Aorta (tissue), 5 donors: Measurements from ENCODE around the gene GNAL. TPM values are rescaled to one million over a fixed set of nuclear protein-coding genes. Genes with fewer than 3 reads are reported as not detected.

Experiments used
- ATAC-seq: fragments of 200-7000 bp; cut with Tn5 transposase; one replicate; pipeline ENCODE4 v1.9.1; 2022; ENCODE audit warnings: moderate library complexity; ENCODE audit not compliant: low FRiP score
- DNase-seq, 2 donors: peaks; one replicate each; pipeline ENCODE4 v3.0.0-alpha.2; 2020
- H3K27ac ChIP-seq, 2 donors: one replicate each; pipeline ENCODE4 v1.5.1; 2013; ENCODE audit warnings: low read length in 2 of 2, mild to moderate bottlenecking in 2 of 2, moderate library complexity in 2 of 2, control low read depth in 1 of 2, inconsistent platforms in 1 of 2, low read depth in 1 of 2
- H3K27me3 ChIP-seq, 2 donors: one replicate each; pipeline ENCODE4 v1.6.1; 2013; ENCODE audit warnings: control low read depth in 1 of 2, low read length in 1 of 2, mild to moderate bottlenecking in 1 of 2, moderate library complexity in 1 of 2; ENCODE audit not compliant: insufficient read depth in 2 of 2, control insufficient read depth in 1 of 2
- H3K36me3 ChIP-seq, 2 donors: one replicate each; pipeline ENCODE4 v1.6.1; 2013; ENCODE audit warnings: control low read depth in 1 of 2, low read length in 1 of 2, mild to moderate bottlenecking in 1 of 2; ENCODE audit not compliant: insufficient read depth in 2 of 2, control insufficient read depth in 1 of 2
- H3K4me1 ChIP-seq, 2 donors: one replicate each; pipeline ENCODE4 v1.6.1; 2013; ENCODE audit warnings: low read length in 2 of 2, control low read depth in 1 of 2, mild to moderate bottlenecking in 1 of 2, moderate library complexity in 1 of 2; ENCODE audit not compliant: insufficient read depth in 2 of 2, control insufficient read depth in 1 of 2
- H3K4me3 ChIP-seq, 2 donors: one replicate each; pipeline ENCODE4 v1.5.1; 2013; ENCODE audit warnings: low read length in 2 of 2, control low read depth in 1 of 2, mild to moderate bottlenecking in 1 of 2
- H3K9me3 ChIP-seq: one replicate; pipeline ENCODE4 v1.6.1; 2013; ENCODE audit warnings: mild to moderate bottlenecking, low read length; ENCODE audit not compliant: control insufficient read depth
- WGBS, 2 donors: extraction: QIAGEN DNeasy Blood & Tissue Kit; methylation state at CpG; one replicate each; pipeline ENCODE4 v1.1.7; 2013; 5-methylcytosine and 5-hydroxymethylcytosine counted together
- intact Hi-C, 2 donors: fragments of 100-400 bp; cut with DNase I; formaldehyde crosslinking; loops; one replicate each; pipeline versions ENCODE4 v1.14.2 to v1.15.0; 2022
- polyA plus RNA-seq, 2 donors: library from polyadenylated mRNA; stranded (reverse); fragments of 200-250 nt; gene quantifications; one replicate each; pipeline ENCODE4 v1.2.3, GENCODE V29; 2013
- total RNA-seq, 2 donors: library from RNA; stranded (reverse); fragmentation: NEBNext Ultra II Directional; extraction: Animal tissue kit (Norgen Biotek cat#: 25700); gene quantifications; one replicate each; pipeline ENCODE4 v1.2.1, GENCODE V29; 2021
- donor health status: healthy with polysubstance abuse.
- donor health status: Bipolar disorder and iron deficiency.
- donor health status: DM: no; HTN: no; CAD: no.
- donor health status: DM: no; HTN: no; CAD: no.
- donor health status: DM: yes; HTN: yes; CAD: no.

Gene GNAL
- total and polyA plus RNA-seq, 4 donors, result 2.0 to 15.5 (median 7.3) TPM

DNA sequence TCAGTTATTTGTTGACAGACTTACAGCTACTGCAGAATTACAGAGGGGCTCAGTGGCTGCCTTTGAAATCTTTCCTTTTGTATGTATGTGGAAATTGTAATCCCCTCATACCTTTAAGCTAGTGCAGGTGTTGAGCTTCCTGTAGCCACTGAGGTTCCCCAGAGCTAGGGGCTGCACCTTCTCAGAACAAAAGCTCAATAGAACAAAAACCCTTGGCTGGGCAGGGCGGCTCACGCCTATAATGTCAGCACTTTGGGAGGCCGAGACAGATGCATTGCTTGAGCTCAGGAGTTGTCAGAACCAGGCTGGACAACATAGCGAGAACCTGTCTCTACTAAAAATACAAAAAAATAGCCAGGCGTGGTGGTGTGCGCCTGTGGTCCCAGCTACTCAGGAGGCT, 120.8 kb downstream of the GNAL start:
- 95 to 97% methylated on average over 6 of the region's 6 CpGs for WGBS, 2 donors

DNA sequence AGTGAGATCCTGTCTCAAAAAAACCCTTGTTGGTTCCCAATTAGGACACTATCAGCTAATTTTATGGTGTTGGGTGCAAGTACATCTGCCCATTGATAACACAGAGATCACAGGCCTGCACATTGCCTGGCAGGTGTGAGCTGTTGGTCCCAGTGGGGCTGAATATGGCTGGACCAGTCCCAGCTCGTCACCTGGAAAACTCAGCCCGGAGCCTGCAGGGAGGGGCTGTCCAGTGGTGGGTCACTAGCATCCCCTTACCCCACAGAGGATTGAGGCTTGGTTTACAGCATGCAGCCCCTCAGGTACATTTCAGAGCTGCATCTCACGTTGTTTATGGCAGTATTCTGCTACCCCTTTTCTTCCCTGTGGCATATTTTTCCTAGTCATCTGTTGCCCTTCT, 121.3 kb downstream of the GNAL start:
- Histone ChIP-seq H3K36me3 (no peaks in the 10 kb centered on the region), H3K9me3 (no peaks in the 10 kb centered on the region), H3K27me3 (no peaks in the 10 kb centered on the region), H3K4me3 (no peak overlapping the region), H3K4me1 (no peaks in the 10 kb centered on the region), H3K27ac (no peak overlapping the region)
- intact Hi-C loops, result no loop called here
- DNase-seq (no peak), ATAC-seq (no peak)
- WGBS, 2 donors, result 87 to 88% methylated on average over 3 of the region's 3 CpGs

More for the DNA sequence above, 120.8 kb downstream of the GNAL start:
- no peaks in the 10 kb centered on the region for H3K4me1 ChIP-seq
- DNase-seq, result no peak
- no peaks in the 10 kb centered on the region for H3K27me3 ChIP-seq
- H3K27ac ChIP-seq, result no peak overlapping the region
- H3K9me3 ChIP-seq, result no peaks in the 10 kb centered on the region
- no peak overlapping the region for H3K4me3 ChIP-seq
- intact Hi-C loops, result no loop called here
- no peak for ATAC-seq
- no peaks in the 10 kb centered on the region for H3K36me3 ChIP-seq

DNA sequence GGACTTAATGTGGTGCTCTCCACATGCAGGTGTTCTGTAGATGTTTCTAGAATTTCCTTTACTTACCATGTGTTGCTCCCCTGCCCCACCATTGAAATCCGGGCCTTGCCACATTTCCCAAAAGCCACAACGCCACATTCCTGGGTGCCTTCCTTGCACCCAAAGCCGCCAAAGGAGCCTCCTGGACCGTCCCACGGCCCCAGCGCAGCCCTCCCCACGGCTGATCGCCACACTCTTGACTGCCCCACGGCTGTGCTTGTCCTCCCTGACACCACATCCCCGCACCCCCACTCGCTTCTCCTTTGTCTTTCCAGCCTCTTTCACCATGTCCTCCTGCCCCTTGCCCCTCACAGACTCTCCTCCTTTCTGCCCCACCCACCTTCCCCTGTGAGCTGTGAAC, 121.9 kb downstream of the GNAL start:
- Histone ChIP-seq H3K4me3 (no peak overlapping the region), H3K4me1 (no peaks in the 10 kb centered on the region), H3K27ac (no peak overlapping the region), H3K27me3 (no peaks in the 10 kb centered on the region), H3K36me3 (no peaks in the 10 kb centered on the region), H3K9me3 (no peaks in the 10 kb centered on the region)
- DNase-seq, result no peak
- no peak for ATAC-seq
- intact Hi-C loops, result no loop called here
- WGBS, 2 donors, result 89 to 94% methylated on average over 11 of the region's 11 CpGs

DNA sequence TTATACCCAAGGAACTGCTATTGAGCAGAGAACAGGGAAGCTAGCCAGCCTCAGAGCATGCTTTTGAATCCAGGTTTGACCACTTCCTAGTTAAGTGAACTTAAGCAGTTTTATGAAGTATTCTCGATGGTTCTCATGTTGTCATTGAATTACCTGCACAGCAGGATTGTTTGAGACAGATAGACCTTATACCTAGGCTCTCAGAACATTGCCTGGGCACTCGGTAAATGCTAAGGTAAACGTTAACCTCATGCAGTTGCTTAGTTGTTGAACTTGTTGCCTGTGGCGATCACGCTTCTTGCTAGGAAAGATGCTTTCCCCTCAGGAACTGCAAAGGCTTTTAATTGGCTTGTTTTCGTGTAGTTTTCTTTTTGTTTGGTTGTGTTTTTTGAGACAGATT, 128.2 kb downstream of the GNAL start:
- H3K27me3 ChIP-seq, result no peaks in the 10 kb centered on the region
- no peaks in the 10 kb centered on the region for H3K4me1 ChIP-seq
- no peak for DNase-seq
- ATAC-seq, result no peak
- whole genome bisulfite sequencing, 2 donors, result 79 to 80% methylated on average over 6 of the region's 6 CpGs
- H3K36me3 ChIP-seq, result no peaks in the 10 kb centered on the region
- H3K27ac ChIP-seq, result no peak overlapping the region
- H3K9me3 ChIP-seq, result no peaks in the 10 kb centered on the region
- intact Hi-C loops, result no loop called here
- H3K4me3 ChIP-seq, result no peak overlapping the region

DNA sequence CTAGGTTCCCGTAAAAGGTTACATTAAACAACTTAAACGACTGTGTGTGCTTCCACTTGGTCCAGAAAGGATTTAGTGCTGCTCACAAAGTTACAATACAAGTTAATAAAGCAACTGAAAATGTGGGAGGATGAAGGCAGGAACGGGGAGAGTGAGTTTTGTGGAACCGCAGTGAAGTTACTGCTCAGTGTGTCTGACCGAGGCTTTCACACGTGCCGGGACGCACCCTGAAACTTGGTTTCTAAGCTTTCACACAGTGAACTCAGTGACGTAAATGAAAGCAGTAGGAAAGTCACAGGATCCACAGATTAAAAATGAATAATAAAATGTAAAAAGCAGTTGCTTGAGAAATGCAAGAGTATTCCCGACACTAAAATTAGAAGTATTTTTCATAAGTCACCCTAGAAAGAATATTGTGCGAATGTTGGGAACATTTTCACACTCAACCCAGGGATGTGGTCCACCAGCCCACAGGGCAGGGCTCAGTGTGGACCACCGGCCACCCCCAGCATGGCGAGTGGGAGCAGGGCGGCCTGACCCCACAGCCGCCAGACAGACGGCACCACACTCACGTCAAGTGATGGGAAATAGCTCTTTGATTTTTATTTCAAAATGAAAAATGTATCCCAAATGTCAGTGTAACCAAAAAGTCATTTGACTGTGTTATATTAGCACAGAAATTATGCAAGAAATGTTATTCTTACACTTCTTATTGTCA, 129.6 kb downstream of the GNAL start:
- Histone ChIP-seq H3K9me3 (no peaks in the 10 kb centered on the region), H3K4me3 (no peak overlapping the region), H3K27me3 (no peaks in the 10 kb centered on the region), H3K27ac (no peak overlapping the region), H3K36me3 (no peaks in the 10 kb centered on the region), H3K4me1 (no peaks in the 10 kb centered on the region)
- intact Hi-C loops, result no loop called here
- ATAC-seq (no peak), DNase-seq (no peak)
- WGBS, 2 donors, result 68 to 77% methylated on average over 17 of the region's 17 CpGs

DNA sequence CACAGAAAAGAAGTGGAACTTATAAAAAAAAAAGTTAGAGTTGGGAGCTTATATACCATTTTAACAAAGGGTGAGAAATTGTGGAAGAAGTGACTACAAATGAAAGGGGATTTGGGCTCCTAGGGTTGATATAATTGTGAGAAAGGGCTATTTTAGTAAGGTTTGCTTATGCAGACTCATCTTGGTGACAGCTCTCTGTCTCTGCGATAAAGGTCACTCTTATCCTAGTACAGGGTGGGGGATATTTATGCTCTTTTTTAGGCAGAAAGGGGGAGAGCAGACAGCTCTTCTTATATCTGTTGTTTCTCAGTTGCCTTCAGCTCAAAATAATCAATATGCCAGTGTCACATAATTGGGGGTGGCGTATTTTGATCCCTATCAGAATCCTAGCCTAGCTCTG, 130.9 kb downstream of the GNAL start:
- ATAC-seq, result no peak

DNA sequence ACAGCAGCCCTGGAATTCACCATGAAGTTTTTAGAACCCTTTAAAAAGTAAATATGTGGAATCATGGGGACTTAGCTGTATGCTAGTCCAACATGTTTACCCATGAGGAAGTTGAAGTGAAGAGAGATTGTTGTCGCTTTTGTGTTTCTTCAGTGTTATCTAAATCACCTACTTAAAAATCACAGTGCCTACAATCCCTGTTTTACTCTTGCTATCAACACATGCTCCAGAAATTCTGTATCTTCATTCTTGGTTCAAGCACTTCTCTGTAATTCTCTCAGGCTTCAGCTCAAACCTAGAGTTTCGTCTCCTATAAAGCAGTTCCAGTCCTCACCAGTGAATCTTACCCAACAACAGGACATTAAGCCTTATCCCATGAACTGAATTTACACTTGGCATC, 131.6 kb downstream of the GNAL start:
- Histone ChIP-seq H3K4me3 (no peak overlapping the region), H3K27ac (no peak overlapping the region), H3K4me1 (no peaks in the 10 kb centered on the region), H3K27me3 (no peaks in the 10 kb centered on the region), H3K9me3 (no peaks in the 10 kb centered on the region), H3K36me3 (no peaks in the 10 kb centered on the region)
- intact Hi-C loops, result no loop called here
- DNase-seq, result no peak
- WGBS, 2 donors, result 40 to 71% methylated on average over 2 of the region's 2 CpGs
- ATAC-seq, result no peak

More for the DNA sequence above, 130.9 kb downstream of the GNAL start:
- 92 to 94% methylated on average over 2 of the region's 2 CpGs for WGBS, 2 donors
- no peaks in the 10 kb centered on the region for H3K27me3 ChIP-seq
- H3K4me1 ChIP-seq, result no peaks in the 10 kb centered on the region
- intact Hi-C loops, result no loop called here
- H3K4me3 ChIP-seq, result no peak overlapping the region
- DNase-seq, result no peak
- H3K9me3 ChIP-seq, result no peaks in the 10 kb centered on the region
- no peaks in the 10 kb centered on the region for H3K36me3 ChIP-seq
- H3K27ac ChIP-seq, result no peak overlapping the region

DNA sequence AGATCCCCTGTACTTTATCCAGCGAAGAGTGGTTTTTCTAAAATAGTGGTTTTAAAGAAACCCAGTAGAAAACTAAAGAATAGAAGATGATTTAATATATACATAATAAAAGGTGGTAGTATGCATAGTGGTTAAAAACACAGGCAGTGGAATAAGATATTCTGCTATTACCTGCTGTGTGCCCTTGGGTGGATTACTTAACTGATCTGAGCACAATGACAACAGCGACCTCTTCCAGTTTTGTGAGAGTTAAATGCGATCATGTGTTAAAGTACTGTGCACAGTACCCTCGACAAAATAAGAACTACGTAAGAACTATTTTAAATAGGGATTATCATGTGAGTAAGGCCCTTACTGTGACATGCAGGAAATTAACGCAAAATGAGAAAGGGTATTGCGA, 132.1 kb downstream of the GNAL start:
- H3K27ac ChIP-seq, result no peak overlapping the region
- ATAC-seq (no peak), DNase-seq (no peak)
- 91 to 93% methylated on average over 7 of the region's 7 CpGs for WGBS, 2 donors
- no peaks in the 10 kb centered on the region for H3K36me3 ChIP-seq
- intact Hi-C loops, result no loop called here
- H3K4me3 ChIP-seq, result no peak overlapping the region
- no peaks in the 10 kb centered on the region for H3K27me3 ChIP-seq
- no peaks in the 10 kb centered on the region for H3K9me3 ChIP-seq
- no peaks in the 10 kb centered on the region for H3K4me1 ChIP-seq

DNA sequence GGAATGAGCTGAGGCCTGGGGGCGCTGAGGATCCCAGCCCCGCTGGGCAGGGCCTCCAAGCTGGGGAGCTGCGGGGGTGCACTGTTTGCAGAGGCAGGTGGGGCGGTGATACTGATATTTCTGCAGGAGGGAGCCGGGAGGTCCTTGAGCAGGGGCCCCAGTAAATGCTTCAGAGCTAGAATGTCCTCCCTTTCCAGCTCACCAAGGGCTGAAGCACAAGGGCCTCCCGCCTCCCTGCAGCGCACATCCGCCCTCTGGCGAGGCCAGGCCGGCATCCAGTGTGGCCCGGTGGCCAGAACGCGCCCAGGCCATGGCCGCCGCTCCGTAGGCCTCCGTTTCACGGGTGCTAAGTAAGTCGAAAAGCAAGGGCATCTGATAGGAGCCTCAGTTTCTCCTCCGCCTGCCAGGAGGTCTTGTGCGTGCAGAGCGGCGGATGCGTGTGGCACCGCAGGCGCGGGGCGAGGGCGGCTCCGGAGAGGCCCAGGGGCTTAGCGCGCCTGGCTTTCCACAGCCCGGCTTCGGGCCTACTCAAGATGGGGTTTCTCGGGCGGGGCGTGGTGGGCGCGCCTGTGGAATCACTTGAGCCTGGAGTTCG, 132.7 kb downstream of the GNAL start:
- Histone ChIP-seq H3K9me3 (no peaks in the 10 kb centered on the region), H3K4me3 (no peak overlapping the region), H3K36me3 (no peaks in the 10 kb centered on the region), H3K27me3 (no peaks in the 10 kb centered on the region), H3K27ac (no peak overlapping the region), H3K4me1 (no peaks in the 10 kb centered on the region)
- intact Hi-C loops, result no loop called here
- WGBS, 2 donors, result 96 to 97% methylated on average over 39 to 40 of the region's 40 CpGs
- DNase-seq (no peak), ATAC-seq (no peak)
